ENCODE measurements around the gene PTPRT. TPM values are rescaled to one million over a fixed set of nuclear protein-coding genes. Genes with fewer than 3 reads are reported as not detected.

Gene PTPRT
- total and polyA plus RNA-seq, 9 donors, result under 0.01 to 3.2 (median 0.22) TPM; not detected in 1

DNA sequence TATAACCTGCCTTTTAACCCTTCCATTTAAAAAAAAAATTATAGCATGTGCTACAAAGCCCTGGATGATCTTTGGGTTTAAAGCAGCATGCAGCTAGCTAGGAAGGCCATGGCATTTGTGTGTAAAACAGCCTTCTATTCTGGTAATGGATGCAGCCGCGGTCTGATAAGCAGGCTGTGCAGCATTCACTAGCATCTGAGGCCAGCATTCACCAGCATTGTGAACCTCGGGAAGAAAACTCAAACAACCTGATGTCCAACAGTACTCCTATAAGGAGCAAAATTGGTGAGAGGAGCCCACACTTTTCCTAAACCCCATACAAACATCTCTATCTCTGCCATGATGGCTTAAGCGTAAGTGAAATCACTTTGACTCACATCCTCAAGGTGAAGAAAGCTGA lies 265.5 kb downstream of the PTPRT start:
- Histone ChIP-seq H3K36me3 (no peaks in the 10 kb centered on the region), H3K27ac (no peak overlapping the region), H3K27me3 (no peaks in the 10 kb centered on the region), H3K4me3 (no peak overlapping the region), H3K9me3 (no peaks in the 10 kb centered on the region), H3K4me1 (ENCODE audit: insufficient read depth) (no peaks in the 10 kb centered on the region)
- WGBS, 3 donors, result 73 to 94% (median 82%) methylated on average over 4 of the region's 4 CpGs
- no peak for DNase-seq
- TF ChIP-seq POLR2A (IDR thresholded peaks at IDR 0.05) (no peak), EP300 (IDR thresholded peaks at IDR 0.05) (no peak)
- TF ChIP-seq, protein P1, sequence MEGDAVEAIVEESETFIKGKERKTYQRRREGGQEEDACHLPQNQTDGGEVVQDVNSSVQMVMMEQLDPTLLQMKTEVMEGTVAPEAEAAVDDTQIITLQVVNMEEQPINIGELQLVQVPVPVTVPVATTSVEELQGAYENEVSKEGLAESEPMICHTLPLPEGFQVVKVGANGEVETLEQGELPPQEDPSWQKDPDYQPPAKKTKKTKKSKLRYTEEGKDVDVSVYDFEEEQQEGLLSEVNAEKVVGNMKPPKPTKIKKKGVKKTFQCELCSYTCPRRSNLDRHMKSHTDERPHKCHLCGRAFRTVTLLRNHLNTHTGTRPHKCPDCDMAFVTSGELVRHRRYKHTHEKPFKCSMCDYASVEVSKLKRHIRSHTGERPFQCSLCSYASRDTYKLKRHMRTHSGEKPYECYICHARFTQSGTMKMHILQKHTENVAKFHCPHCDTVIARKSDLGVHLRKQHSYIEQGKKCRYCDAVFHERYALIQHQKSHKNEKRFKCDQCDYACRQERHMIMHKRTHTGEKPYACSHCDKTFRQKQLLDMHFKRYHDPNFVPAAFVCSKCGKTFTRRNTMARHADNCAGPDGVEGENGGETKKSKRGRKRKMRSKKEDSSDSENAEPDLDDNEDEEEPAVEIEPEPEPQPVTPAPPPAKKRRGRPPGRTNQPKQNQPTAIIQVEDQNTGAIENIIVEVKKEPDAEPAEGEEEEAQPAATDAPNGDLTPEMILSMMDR (IDR thresholded peaks at IDR 0.05), result no peak
- intact Hi-C loops (cut with DNase I), result no loop called here

DNA sequence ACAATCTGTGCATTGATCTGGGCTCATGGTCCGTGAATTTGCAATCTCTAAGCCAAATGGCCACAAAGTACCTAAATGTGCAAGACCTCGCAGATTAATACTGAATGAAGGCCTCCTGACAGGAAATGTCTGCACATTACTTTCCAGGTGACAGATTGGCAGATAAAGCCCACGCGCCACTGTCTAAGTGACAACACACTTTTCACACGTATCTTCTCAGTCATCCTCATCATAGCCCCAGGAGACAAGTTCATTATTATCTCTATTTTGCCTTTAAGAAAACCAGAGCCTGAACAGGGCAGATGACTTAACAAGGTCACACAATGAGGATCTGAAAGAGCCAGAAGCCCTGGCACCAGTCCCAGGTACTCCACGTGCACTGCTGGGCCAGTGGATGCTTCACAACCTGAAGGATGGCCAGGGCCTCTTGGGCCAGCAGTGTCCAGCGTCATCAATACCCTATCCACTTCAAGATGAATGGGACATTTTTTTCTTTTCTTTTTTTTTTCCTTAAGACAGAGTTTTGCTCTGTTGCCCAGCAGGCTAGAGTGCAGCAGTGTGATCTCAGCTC lies 266.3 kb downstream of the PTPRT start:
- H3K9me3 ChIP-seq, result no peaks in the 10 kb centered on the region
- intact Hi-C loops (cut with DNase I), result no loop called here
- H3K27me3 ChIP-seq, result no peaks in the 10 kb centered on the region
- DNase-seq, result no peak
- no peak overlapping the region for H3K4me3 ChIP-seq
- H3K27ac ChIP-seq, result no peak overlapping the region
- WGBS, 3 donors, result 61 to 76% (median 70%) methylated on average over 7 of the region's 7 CpGs
- H3K36me3 ChIP-seq, result no peaks in the 10 kb centered on the region
- no peaks in the 10 kb centered on the region for H3K4me1 ChIP-seq (ENCODE audit: insufficient read depth)
- TF ChIP-seq POLR2A (IDR thresholded peaks at IDR 0.05), result no peak
- TF ChIP-seq, protein P1 (IDR thresholded peaks at IDR 0.05), result no peak
- TF ChIP-seq EP300 (IDR thresholded peaks at IDR 0.05), result no peak

DNA sequence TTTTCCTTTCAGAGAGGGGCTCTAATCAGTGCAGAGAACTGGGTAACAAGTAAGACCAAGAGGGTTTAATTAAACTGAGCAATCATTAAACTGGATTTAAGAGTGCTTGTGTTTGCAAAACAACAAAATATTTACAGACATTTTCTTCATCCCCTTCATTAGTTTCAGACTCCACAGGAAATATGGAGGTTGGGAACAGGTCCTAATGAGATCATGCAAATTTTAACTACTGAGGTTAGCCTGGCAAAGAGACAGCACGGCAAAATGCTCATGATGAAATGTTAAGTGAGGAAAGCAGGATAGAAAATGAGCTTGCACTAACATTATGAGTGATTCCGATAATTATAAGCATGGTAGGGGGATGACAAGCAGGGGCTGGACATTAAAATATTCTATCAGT lies 268.9 kb downstream of the PTPRT start:
- TF ChIP-seq POLR2A (IDR thresholded peaks at IDR 0.05) (no peak), EP300 (IDR thresholded peaks at IDR 0.05) (no peak)
- TF ChIP-seq, protein P1 (IDR thresholded peaks at IDR 0.05), result no peak
- whole genome bisulfite sequencing, 3 donors, result 79 to 83% (median 80%) methylated on average over 2 of the region's 2 CpGs
- no peak for DNase-seq
- Histone ChIP-seq H3K4me1 (ENCODE audit: insufficient read depth) (no peaks in the 10 kb centered on the region), H3K9me3 (no peaks in the 10 kb centered on the region), H3K4me3 (no peak overlapping the region), H3K27me3 (no peaks in the 10 kb centered on the region), H3K27ac (no peak overlapping the region), H3K36me3 (no peaks in the 10 kb centered on the region)
- intact Hi-C loops (cut with DNase I), result no loop called here

DNA sequence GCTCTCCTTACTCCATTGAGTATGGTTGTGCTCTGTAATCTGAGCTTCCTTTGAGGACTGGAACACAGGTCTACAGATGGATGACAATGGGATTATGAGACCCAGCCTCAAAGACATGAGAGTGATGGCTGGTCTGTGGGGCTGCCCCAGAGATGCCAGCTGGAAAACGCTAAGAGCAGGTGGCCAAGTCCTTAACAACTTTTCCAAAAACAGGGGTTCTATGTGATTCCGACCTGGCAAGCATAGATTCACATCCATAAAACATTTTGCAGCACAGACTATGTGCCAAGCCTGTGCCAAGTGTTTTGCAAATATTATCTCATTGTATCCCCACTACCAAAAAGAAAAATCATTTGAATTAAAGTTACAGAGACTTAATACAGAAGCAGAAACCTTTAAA lies 270.4 kb downstream of the PTPRT start:
- TF ChIP-seq POLR2A (IDR thresholded peaks at IDR 0.05) (no peak), EP300 (IDR thresholded peaks at IDR 0.05) (no peak)
- TF ChIP-seq, protein P1 (IDR thresholded peaks at IDR 0.05), result no peak
- intact Hi-C loops (cut with DNase I), result loop anchor here in 1 of 4 donors (10.0 kb wide), 1 partner anchor 355 kb away; no protein-coding TSS in a partner anchor
- Histone ChIP-seq H3K9me3 (no peaks in the 10 kb centered on the region), H3K27me3 (no peaks in the 10 kb centered on the region), H3K36me3 (no peaks in the 10 kb centered on the region), H3K4me1 (ENCODE audit: insufficient read depth) (no peaks in the 10 kb centered on the region), H3K4me3 (no peak overlapping the region), H3K27ac (no peak overlapping the region)
- no peak for DNase-seq
- WGBS, 3 donors, result 66 to 74% (median 67%) methylated on average over 2 of the region's 2 CpGs

Measured in ovary (tissue), 9 donors.